ENCODE data around the gene BOD1L1. TPM values are rescaled to one million over a fixed set of nuclear protein-coding genes. Genes with fewer than 3 reads are reported as not detected.

BOD1L1 gene
- total RNA-seq, 2 donors from 2014 or later = 25.9 to 53.1 TPM

- DNase-seq (ENCODE audit: low spot score) = no peak
- H3K27ac ChIP-seq = no peak overlapping the region
- no peaks in the 10 kb centered on the region for H3K9me3 ChIP-seq
- H3K36me3 ChIP-seq = no peaks in the 10 kb centered on the region
- TF ChIP-seq CTCF (IDR thresholded peaks at IDR 0.05) = no peak
- H3K4me3 ChIP-seq = no peak overlapping the region
- no peaks in the 10 kb centered on the region for H3K4me1 ChIP-seq (ENCODE audit: control insufficient read depth in 1 of 2, low read depth in 2 of 2)
- no peaks in the 10 kb centered on the region for H3K27me3 ChIP-seq (replicated peaks; ENCODE audit: insufficient read depth)
- ATAC-seq (ENCODE audit: insufficient number of reproducible peaks, low FRiP score, low read depth) = no peak
These were observed 38.5 kb upstream of the BOD1L1 start for GRCh38 chr4:13665701-13666660.

GRCh38 chr4:13659341-13660070 lies 32.0 kb upstream of the BOD1L1 start:
- Histone ChIP-seq H3K4me3 (no peak overlapping the region), H3K4me1 (ENCODE audit: control insufficient read depth in 1 of 2, low read depth in 2 of 2) (no peaks in the 10 kb centered on the region), H3K36me3 (no peaks in the 10 kb centered on the region), H3K9me3 (no peaks in the 10 kb centered on the region), H3K27ac (no peak overlapping the region), H3K27me3 (replicated peaks; ENCODE audit: insufficient read depth) (no peaks in the 10 kb centered on the region)
- ATAC-seq (ENCODE audit: insufficient number of reproducible peaks, low FRiP score, low read depth) (no peak), DNase-seq (ENCODE audit: low spot score) (no peak)
- no peak for TF ChIP-seq CTCF (IDR thresholded peaks at IDR 0.05)

- Histone ChIP-seq H3K4me3 (peak overlapping the region; percentile 60), H3K9me3 (no peaks in the 10 kb centered on the region), H3K27me3 (replicated peaks; ENCODE audit: insufficient read depth) (no peaks in the 10 kb centered on the region), H3K4me1 (ENCODE audit: control insufficient read depth in 1 of 2, low read depth in 2 of 2) (peaks cover 0 to 5% of the 10 kb centered on the region in 2 donors), H3K27ac (no peak overlapping the region), H3K36me3 (no peaks in the 10 kb centered on the region)
- peak; percentile 77 for TF ChIP-seq CTCF (IDR thresholded peaks at IDR 0.05)
- ATAC-seq (ENCODE audit: insufficient number of reproducible peaks, low FRiP score, low read depth) (no peak), DNase-seq (ENCODE audit: low spot score) (peak; percentile 22)
These were observed 29.3 kb upstream of the BOD1L1 start for GRCh38 chr4:13656569-13657405.

GRCh38 chr4:13654162-13654797 lies 26.8 kb upstream of the BOD1L1 start:
- peak overlapping the region; percentile 74 for H3K4me3 ChIP-seq
- peak; percentile 61 for ATAC-seq (ENCODE audit: insufficient number of reproducible peaks, low FRiP score, low read depth)
- H3K9me3 ChIP-seq = no peaks in the 10 kb centered on the region
- H3K4me1 ChIP-seq (ENCODE audit: control insufficient read depth in 1 of 2, low read depth in 2 of 2) = peaks cover 0 to 5% of the 10 kb centered on the region in 2 donors
- no peaks in the 10 kb centered on the region for H3K27me3 ChIP-seq (replicated peaks; ENCODE audit: insufficient read depth)
- no peaks in the 10 kb centered on the region for H3K36me3 ChIP-seq
- peak; percentile 25 for DNase-seq (ENCODE audit: low spot score)
- H3K27ac ChIP-seq = peak overlapping the region in 1 of 2 donors; percentile 8
- peak; percentile 81 for TF ChIP-seq CTCF (IDR thresholded peaks at IDR 0.05)
